Measurements from ENCODE around the gene CRP.

DNA sequence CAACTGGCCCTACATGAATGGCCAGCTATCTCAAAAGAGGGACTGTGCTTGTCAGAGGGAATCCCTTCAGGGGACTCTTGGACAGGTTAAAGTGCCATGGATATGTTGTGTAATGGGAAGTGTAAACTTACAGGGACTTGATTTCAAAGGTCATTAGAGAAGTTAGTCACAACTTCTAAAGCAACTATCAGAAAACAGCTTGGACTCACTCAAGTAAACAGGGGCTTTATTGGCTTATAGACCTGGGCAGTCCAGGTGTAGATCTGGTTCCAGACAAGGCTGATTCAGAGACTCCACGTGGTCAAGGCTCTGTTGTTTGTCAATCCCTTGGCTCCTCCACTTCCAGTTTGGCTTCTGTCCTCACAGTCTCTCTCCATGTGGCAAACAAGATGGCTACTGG lies 2.3 kb downstream of the CRP start:
- TF ChIP-seq, protein P1, sequence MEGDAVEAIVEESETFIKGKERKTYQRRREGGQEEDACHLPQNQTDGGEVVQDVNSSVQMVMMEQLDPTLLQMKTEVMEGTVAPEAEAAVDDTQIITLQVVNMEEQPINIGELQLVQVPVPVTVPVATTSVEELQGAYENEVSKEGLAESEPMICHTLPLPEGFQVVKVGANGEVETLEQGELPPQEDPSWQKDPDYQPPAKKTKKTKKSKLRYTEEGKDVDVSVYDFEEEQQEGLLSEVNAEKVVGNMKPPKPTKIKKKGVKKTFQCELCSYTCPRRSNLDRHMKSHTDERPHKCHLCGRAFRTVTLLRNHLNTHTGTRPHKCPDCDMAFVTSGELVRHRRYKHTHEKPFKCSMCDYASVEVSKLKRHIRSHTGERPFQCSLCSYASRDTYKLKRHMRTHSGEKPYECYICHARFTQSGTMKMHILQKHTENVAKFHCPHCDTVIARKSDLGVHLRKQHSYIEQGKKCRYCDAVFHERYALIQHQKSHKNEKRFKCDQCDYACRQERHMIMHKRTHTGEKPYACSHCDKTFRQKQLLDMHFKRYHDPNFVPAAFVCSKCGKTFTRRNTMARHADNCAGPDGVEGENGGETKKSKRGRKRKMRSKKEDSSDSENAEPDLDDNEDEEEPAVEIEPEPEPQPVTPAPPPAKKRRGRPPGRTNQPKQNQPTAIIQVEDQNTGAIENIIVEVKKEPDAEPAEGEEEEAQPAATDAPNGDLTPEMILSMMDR (IDR thresholded peaks at IDR 0.05; ENCODE audit: low read depth, low read length) = no peak
- no peak for TF ChIP-seq POLR2A (IDR thresholded peaks at IDR 0.05; ENCODE audit: extremely low read depth, insufficient read length)
- no peak for TF ChIP-seq MYC (IDR thresholded peaks at IDR 0.05; ENCODE audit: low read depth, low read length)
